ENCODE data around the gene BICDL2. TPM values are rescaled to one million over a fixed set of nuclear protein-coding genes. Genes with fewer than 3 reads are reported as not detected.
A peak's percentile ranks its signal among the peaks of the same experiment; 100 is the strongest.

BICDL2 gene
- total and polyA plus RNA-seq, 2 of the 4 experiments (the other 2 are of a cell fraction): 0.17 to 0.18 TPM

DNA sequence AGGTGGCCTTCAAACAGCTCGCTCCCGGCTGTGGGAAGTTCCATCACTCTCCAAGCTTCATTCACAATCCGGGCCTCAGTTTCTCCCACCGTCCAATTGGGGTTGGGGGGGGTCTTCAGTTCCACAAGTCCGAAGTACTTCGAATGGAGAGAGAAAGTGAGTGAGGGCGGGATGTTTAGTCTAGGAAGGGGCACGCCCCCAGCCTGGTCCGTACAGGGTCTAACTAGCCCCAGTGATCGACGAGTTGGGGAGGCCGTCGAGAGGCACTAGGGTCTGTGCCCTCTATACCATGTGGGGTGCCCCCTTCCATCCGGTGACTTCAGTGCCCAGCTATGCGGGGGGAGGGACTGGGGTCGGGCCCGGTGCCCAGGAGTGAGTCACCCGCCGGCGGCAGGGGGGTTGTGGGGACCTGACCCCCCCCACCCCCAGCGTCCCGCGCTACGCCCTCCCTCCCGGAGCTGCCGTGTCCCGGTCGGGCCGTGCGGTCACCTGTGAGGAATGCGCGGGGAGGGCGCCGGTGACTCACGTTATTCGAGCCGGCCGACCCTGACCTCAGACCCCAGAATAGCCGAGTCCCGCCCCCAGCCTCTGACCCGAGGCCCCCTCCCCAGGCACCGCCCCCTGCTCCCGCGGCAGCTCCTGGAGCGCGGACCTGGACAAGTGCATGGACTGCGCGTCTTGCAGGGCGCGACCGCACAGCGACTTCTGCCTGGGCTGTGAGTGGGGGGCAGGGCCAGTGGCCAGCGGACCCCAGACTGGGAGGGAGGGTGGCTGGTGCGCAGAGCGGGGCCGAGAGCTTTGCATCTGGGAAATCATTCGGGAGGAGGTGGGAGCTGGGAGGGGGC lies 15.9 kb downstream of the BICDL2 start (continued):
- TF ChIP-seq BHLHE40 (IDR thresholded peaks at IDR 0.05; ENCODE audit: low read depth, low read length) (peak; percentile 43), POLR2A (IDR thresholded peaks at IDR 0.05; ENCODE audit: low read depth, low read length) (peak; percentile 34), CEBPB (IDR thresholded peaks at IDR 0.05; ENCODE audit: low read depth, low read length) (no peak)

DNA sequence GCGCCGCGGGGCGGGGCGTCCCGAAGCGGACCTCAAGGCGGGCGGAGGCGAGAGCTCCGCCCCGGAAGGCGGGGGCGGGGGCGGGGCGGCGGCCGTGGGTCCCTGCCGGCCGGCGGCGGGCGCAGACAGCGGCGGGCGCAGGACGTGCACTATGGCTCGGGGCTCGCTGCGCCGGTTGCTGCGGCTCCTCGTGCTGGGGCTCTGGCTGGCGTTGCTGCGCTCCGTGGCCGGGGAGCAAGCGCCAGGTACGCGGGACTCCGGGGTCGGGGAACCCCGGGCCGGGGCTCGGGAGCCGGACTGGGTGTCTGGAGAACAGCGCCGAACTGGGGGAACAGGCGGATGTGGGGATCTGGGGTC lies 16.5 kb downstream of the BICDL2 start, which contains the start of gene TNFRSF12A:
Gene TNFRSF12A, plus strand, starts transcription at position 122 of the 357 bp plus-strand sequence. Its CDS starts 30 bp downstream, at position 152.
- Histone ChIP-seq H3K79me1 (ENCODE audit: low read depth in 1 of 2, low read length in 2 of 2) (peaks cover 0 to 27% of the 10 kb centered on the region in 2 experiments; a peak in 2 of 4 replicates), H4K20me1 (ENCODE audit: insufficient read depth, low read length) (peaks cover 31% of the 10 kb centered on the region), H3K27ac (ENCODE audit: insufficient read depth, low read length) (peak within 1 kb of the TSS; percentile 97), H4K5ac (ENCODE audit: low read depth, low read length) (peak within 1 kb of the TSS; percentile 76), H3K4ac (ENCODE audit: low read depth, low read length) (peak within 1 kb of the TSS; percentile 99), H3K23ac (ENCODE audit: low read depth, low read length) (peak within 1 kb of the TSS; percentile 100), H2BK120ac (ENCODE audit: low read depth, low read length) (peak within 1 kb of the TSS; percentile 91), H3K4me2 (ENCODE audit: low read depth, low read length) (peak within 1 kb of the TSS; percentile 99), H2AK5ac (ENCODE audit: low read depth, low read length) (peak within 1 kb of the TSS; percentile 93), H3K36me3 (ENCODE audit: control insufficient read depth, insufficient read depth, low read length) (peaks cover 11% of the 10 kb centered on the region), H3K4me3 (ENCODE audit: insufficient read depth, low read depth, low read length) (peak within 1 kb of the TSS; percentile 77), H2BK5ac (ENCODE audit: low read depth, low read length, poor library complexity, severe bottlenecking) (peak within 1 kb of the TSS; percentile 99), H3K9ac (ENCODE audit: low read depth, low read length) (peak within 1 kb of the TSS; percentile 94), H4K91ac (ENCODE audit: insufficient read depth, low read depth, low read length) (peak within 1 kb of the TSS; percentile 98), H3K27me3 (ENCODE audit: control insufficient read depth, insufficient read depth, low read length) (no peaks in the 10 kb centered on the region; the same call in 1 of the 2 replicates), H3K18ac (ENCODE audit: low read depth, low read length) (peak within 1 kb of the TSS; percentile 83), H3K14ac (replicated peaks; ENCODE audit: low read depth, low read length) (peak within 1 kb of the TSS; percentile 99), H3K56ac (ENCODE audit: extremely low read depth, insufficient read depth, low read length) (peak within 1 kb of the TSS; percentile 100), H3K4me1 (ENCODE audit: control insufficient read depth, insufficient read depth, low read length) (peaks cover 11% of the 10 kb centered on the region), H2AFZ (replicated peaks; ENCODE audit: low read length, poor library complexity) (peak within 1 kb of the TSS; percentile 96), H2BK15ac (ENCODE audit: low read depth, low read length) (peak within 1 kb of the TSS; percentile 78; the same call in 1 of the 3 replicates), H4K8ac (ENCODE audit: low read depth in 2 of 2, low read length in 2 of 2) (peak within 1 kb of the TSS; percentile 74 to 99), H3K9me1 (ENCODE audit: insufficient read depth, low read length) (no peaks in the 10 kb centered on the region), H2AK9ac (replicated peaks; ENCODE audit: low read depth, low read length, poor library complexity) (peak within 1 kb of the TSS; percentile 99), H3K9me3 (ENCODE audit: control insufficient read depth, insufficient read depth, low read length) (no peaks in the 10 kb centered on the region), H2BK20ac (ENCODE audit: low read depth, low read length) (peak within 1 kb of the TSS; percentile 95; the same call in 1 of the 2 replicates)
- intact Hi-C loops (cut with micrococcal nuclease): no loop called here
- BruUV-seq (replicated peaks): no TSS peak
- dilution Hi-C loops (cut with HindIII; ENCODE audit: low sequenced_read_pairs, unreplicated experiment): no loop called here
- DNase-seq (peak; percentile 68), ATAC-seq (ENCODE audit: low read depth) (peak; percentile 11)
- CTCF ChIA-PET: interaction anchor here (0.5 to 2.7 kb wide), 2 partner anchors 11 to 1153 kb away, joined by 8 to 12 read pairs; no protein-coding TSS in a partner anchor
- POLR2A ChIA-PET (ENCODE audit: unreplicated experiment): interaction anchor here (0.5 to 0.7 kb wide), 6 partner anchors 10 to 496 kb away, joined by 3 to 13 read pairs (median 6); no protein-coding TSS in a partner anchor
- in situ Hi-C loops (cut with MboI; ENCODE audit: low sequenced_read_pairs): no loop called here
- WGBS, 2 experiments (ENCODE audit: extremely low coverage in 2 of 2, insufficient read length in 1 of 2): 0% methylated on average over 9 of the region's 49 CpGs; no CpG with 5 or more reads in 1 of the 2 experiments
- TF ChIP-seq NFE2L2 (IDR thresholded peaks at IDR 0.05; ENCODE audit: low read depth, low read length) (no peak), POLR2A (IDR thresholded peaks at IDR 0.05; ENCODE audit: low read depth, low read length) (peak; percentile 98), MAFK (IDR thresholded peaks at IDR 0.05; ENCODE audit: low read depth, low read length) (no peak), MXI1 (IDR thresholded peaks at IDR 0.05; ENCODE audit: borderline replicate concordance, low read depth, low read length) (peak; percentile 29; the same call in 1 of the 2 replicates), MAZ (IDR thresholded peaks at IDR 0.05; ENCODE audit: borderline replicate concordance, low read depth, low read length) (peak; percentile 63; the same call in 1 of the 2 replicates), BHLHE40 (IDR thresholded peaks at IDR 0.05; ENCODE audit: low read depth, low read length) (no peak)
- TF ChIP-seq, protein P1, sequence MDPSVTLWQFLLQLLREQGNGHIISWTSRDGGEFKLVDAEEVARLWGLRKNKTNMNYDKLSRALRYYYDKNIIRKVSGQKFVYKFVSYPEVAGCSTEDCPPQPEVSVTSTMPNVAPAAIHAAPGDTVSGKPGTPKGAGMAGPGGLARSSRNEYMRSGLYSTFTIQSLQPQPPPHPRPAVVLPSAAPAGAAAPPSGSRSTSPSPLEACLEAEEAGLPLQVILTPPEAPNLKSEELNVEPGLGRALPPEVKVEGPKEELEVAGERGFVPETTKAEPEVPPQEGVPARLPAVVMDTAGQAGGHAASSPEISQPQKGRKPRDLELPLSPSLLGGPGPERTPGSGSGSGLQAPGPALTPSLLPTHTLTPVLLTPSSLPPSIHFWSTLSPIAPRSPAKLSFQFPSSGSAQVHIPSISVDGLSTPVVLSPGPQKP (IDR thresholded peaks at IDR 0.05; ENCODE audit: borderline replicate concordance, low read depth, low read length): no peak
- TF ChIP-seq, protein P2, sequence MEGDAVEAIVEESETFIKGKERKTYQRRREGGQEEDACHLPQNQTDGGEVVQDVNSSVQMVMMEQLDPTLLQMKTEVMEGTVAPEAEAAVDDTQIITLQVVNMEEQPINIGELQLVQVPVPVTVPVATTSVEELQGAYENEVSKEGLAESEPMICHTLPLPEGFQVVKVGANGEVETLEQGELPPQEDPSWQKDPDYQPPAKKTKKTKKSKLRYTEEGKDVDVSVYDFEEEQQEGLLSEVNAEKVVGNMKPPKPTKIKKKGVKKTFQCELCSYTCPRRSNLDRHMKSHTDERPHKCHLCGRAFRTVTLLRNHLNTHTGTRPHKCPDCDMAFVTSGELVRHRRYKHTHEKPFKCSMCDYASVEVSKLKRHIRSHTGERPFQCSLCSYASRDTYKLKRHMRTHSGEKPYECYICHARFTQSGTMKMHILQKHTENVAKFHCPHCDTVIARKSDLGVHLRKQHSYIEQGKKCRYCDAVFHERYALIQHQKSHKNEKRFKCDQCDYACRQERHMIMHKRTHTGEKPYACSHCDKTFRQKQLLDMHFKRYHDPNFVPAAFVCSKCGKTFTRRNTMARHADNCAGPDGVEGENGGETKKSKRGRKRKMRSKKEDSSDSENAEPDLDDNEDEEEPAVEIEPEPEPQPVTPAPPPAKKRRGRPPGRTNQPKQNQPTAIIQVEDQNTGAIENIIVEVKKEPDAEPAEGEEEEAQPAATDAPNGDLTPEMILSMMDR (conservative IDR thresholded peaks at IDR 0.05; ENCODE audit: low read depth, low read length): no peak
- TF ChIP-seq, protein P3, sequence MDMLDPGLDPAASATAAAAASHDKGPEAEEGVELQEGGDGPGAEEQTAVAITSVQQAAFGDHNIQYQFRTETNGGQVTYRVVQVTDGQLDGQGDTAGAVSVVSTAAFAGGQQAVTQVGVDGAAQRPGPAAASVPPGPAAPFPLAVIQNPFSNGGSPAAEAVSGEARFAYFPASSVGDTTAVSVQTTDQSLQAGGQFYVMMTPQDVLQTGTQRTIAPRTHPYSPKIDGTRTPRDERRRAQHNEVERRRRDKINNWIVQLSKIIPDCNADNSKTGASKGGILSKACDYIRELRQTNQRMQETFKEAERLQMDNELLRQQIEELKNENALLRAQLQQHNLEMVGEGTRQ (IDR thresholded peaks at IDR 0.05; ENCODE audit: low read depth, low read length): no peak

Data from IMR-90 (cell line).